LNCaP clone FGC (cell line): ENCODE measurements around the gene L1CAM.

Experiments
- DNase-seq: peaks from one replicate; pipeline ENCODE4 v3.0.0-alpha.2; 2011; ENCODE audit warnings: low read depth
- H3K4me3 ChIP-seq: 2 replicates; pipeline ENCODE4 v1.5.1; 2011; ENCODE audit warnings: mild to moderate bottlenecking, low read depth, low read length, control low read depth
- TF ChIP-seq, protein P1 (sequence below): IDR thresholded peaks from 2 replicates; pipeline ENCODE4 v1.5.1; 2012; ENCODE audit warnings: mild to moderate bottlenecking; ENCODE audit not compliant: control insufficient read depth, insufficient read depth; ENCODE audit errors: extremely low read depth

L1CAM gene

DNA sequence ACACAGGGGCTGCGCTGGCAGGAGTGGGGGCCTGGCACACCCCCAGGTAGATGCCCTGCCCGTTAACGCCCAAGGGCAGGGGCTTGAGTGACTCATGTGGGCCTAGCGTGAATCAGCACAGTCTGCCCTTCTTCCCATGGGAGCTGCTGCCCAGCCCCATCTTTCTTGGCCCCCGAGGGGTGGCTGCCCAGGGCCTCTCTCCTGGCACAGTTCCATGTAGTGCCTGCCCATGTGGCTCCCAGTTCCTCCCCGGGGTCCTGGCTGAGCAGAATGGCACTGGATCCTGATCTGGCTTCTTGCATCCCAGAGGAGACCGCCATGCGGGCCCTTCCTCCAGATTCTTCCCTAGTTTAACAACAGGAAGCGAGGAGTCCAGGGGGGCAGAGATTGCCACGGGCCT is 16.4 kb upstream of the L1CAM start:
- TF ChIP-seq, protein P1, sequence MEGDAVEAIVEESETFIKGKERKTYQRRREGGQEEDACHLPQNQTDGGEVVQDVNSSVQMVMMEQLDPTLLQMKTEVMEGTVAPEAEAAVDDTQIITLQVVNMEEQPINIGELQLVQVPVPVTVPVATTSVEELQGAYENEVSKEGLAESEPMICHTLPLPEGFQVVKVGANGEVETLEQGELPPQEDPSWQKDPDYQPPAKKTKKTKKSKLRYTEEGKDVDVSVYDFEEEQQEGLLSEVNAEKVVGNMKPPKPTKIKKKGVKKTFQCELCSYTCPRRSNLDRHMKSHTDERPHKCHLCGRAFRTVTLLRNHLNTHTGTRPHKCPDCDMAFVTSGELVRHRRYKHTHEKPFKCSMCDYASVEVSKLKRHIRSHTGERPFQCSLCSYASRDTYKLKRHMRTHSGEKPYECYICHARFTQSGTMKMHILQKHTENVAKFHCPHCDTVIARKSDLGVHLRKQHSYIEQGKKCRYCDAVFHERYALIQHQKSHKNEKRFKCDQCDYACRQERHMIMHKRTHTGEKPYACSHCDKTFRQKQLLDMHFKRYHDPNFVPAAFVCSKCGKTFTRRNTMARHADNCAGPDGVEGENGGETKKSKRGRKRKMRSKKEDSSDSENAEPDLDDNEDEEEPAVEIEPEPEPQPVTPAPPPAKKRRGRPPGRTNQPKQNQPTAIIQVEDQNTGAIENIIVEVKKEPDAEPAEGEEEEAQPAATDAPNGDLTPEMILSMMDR: no peak

DNA sequence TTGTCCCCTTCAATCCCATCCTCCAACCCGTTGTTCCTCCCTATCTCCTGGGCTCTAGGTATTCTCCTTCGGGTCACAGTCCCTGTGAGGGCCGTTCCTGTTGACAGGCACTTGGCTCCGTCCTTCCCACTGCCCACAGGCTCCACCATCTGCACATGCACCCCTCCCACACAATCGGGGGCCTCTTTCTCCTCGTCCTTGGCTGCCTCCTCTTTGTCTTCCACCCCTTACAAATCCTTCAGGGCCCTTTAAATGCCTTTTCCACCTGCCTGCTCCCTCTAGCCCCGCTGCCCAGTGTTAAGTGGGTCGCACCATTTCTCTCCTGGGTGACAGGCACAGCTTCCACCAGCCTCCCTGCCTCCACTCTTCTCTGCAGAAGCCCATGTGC is 15.8 kb upstream of the L1CAM start:
- no peak overlapping the region for H3K4me3 ChIP-seq
- DNase-seq: no peak
- TF ChIP-seq, protein P1: no peak

More for the DNA sequence above, 16.4 kb upstream of the L1CAM start:
- H3K4me3 ChIP-seq: no peak overlapping the region
- DNase-seq: no peak

DNA sequence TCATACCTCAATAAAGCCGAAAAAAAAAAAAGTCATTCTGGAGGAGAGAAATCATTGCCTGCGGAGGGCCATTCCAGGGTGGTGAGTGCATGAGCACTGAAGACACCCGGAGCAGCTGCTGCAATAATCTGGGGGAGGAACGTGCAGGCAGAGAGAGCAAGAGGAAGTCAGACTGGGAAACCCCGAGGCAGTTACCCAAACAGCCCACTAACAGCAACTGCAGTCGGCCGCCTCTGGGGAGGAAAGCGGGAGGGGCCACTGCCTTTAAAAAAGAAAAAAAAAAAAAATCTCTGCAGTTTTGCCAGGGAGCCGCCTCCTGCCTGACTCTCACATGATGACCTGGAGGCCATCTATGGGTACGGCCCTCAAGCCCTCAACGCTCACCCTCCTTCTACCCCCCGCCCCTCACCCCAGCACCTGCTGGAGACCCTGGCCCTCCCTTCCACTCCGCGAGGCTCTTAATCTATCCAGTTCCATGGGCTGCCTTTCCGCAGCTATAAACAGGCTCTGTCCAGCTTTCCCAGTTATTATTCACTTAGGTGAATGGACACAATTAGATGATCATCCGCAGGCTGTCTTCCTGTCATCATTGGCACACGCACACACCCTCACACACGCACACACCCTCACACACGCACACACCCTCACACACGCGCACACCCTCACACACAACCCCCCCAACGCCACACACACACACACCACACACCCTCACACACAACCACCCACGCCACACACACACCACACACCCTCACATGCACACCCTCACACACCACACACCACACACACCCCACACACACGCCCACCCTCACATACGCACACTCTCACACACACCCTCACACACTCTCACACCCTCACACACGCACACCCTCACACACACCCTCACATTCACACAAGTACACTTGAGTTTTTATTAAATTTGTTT is 15.1 kb upstream of the L1CAM start:
- TF ChIP-seq, protein P1: no peak
- no peak overlapping the region for H3K4me3 ChIP-seq
- no peak for DNase-seq

DNA sequence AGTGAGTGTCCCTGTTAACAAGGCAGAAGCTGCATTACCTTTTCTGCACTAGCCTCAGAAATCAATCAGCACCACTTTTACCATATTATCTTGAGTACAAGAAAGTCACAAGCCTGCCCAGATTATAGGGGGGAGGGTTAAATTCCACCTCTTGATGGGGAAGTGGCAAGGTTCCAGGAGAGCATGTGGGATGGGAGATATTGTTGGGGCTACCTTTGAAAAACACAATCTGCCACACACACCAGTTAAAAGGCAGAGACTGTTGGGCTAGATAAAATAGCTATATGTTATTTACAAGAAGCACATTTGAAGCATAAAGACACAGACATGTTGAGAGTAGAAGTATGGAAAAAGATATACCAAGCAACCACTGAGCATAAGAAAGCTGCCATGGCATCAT is 11.9 kb upstream of the L1CAM start:
- DNase-seq: no peak
- TF ChIP-seq, protein P1: no peak
- H3K4me3 ChIP-seq: no peak overlapping the region

DNA sequence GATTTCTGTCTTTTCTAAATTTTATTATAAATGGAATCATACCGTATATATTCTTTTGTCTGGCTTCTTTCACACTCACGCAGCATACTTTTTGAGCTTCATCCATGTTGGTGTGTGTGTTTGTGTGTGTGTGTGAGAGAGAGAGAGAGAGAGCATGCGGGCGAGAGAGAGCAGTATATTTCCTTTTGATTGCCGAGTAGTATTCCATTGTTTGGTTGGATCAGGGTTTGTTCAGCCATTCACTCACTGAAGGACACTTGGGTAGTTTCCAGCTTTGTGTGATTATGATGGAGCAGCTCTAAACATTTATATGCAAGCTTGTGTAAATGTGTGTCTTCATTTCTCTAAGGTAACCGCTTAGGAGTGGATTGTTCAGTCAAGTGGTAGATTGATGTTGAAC is 3.1 kb upstream of the L1CAM start:
- DNase-seq: no peak
- H3K4me3 ChIP-seq: no peak overlapping the region
- TF ChIP-seq, protein P1: no peak

DNA sequence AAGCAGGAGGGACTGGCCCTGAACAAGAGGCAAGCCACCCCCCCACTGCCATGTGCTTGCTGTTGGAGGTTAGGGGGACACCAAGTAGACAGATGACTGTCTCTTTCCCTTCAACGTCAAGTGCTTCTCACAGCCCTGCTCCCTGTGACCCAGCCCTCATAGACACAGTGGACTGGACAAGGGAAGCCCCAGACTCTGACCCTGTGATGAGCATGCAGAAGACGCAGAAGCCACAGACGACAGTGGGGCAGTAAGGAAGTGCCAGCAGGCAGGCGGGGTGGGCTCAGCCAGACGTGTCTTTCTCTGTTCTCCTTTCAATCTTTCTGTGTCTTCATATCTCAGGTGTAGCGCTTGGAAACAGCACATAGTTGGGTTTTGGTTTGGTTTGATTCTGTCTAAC is 2.4 kb upstream of the L1CAM start:
- TF ChIP-seq, protein P1: no peak
- no peak for DNase-seq
- H3K4me3 ChIP-seq: no peak overlapping the region

DNA sequence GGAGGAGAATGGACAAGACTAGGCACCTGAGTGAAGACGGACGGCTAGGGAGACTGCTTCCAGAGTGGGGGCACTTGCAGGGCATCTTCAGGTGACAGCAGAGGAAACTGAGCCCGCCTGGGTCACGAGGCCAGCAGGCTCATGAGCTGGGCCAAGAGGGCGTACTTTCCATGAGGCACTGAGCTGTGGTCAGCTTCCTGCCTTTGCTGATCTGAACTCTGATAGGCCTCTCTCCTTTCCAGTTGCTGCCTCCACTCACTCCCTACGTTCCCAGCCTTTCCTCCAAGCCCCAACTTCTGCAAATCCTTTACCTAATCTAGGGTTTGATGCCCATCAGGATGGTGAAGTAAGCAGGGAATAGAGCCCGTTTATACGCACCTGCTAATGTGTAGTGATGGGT is 1.4 kb upstream of the L1CAM start:
- TF ChIP-seq, protein P1: no peak
- DNase-seq: no peak
- H3K4me3 ChIP-seq: no peak overlapping the region
